Measurements from ENCODE around the gene ERMP1.

- TF ChIP-seq POLR2AphosphoS5 (IDR thresholded peaks at IDR 0.05): no peak
- TF ChIP-seq POLR2A (IDR thresholded peaks at IDR 0.05; ENCODE audit: low read depth): no peak
- TF ChIP-seq, protein P1, sequence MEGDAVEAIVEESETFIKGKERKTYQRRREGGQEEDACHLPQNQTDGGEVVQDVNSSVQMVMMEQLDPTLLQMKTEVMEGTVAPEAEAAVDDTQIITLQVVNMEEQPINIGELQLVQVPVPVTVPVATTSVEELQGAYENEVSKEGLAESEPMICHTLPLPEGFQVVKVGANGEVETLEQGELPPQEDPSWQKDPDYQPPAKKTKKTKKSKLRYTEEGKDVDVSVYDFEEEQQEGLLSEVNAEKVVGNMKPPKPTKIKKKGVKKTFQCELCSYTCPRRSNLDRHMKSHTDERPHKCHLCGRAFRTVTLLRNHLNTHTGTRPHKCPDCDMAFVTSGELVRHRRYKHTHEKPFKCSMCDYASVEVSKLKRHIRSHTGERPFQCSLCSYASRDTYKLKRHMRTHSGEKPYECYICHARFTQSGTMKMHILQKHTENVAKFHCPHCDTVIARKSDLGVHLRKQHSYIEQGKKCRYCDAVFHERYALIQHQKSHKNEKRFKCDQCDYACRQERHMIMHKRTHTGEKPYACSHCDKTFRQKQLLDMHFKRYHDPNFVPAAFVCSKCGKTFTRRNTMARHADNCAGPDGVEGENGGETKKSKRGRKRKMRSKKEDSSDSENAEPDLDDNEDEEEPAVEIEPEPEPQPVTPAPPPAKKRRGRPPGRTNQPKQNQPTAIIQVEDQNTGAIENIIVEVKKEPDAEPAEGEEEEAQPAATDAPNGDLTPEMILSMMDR (IDR thresholded peaks at IDR 0.05): no peak
Measured at GRCh38 chr9:5815461-5815860, 17.5 kb downstream of the ERMP1 start.

Measured in esophagus muscularis mucosa (tissue), 3 donors.